Endothelial cell (in vitro differentiated cells): Measurements from ENCODE around the gene PTPRM. TPM values are rescaled to one million over a fixed set of nuclear protein-coding genes. Genes with fewer than 3 reads are reported as not detected.

Source experiments
- DNase-seq: peaks from one replicate; pipeline ENCODE4 v3.0.0; 2021; ENCODE audit warnings: low spot score
- H3K27ac Mint-ChIP-seq: one replicate; pipeline ENCODE4 v1.8.0; 2021; ENCODE audit warnings: mixed read lengths, inconsistent platforms; ENCODE audit not compliant: unreplicated experiment
- H3K27me3 Mint-ChIP-seq: one replicate; pipeline ENCODE4 v1.8.0; 2021; ENCODE audit warnings: mild to moderate bottlenecking, moderate library complexity, mixed read lengths, inconsistent platforms; ENCODE audit not compliant: unreplicated experiment
- H3K36me3 Mint-ChIP-seq: one replicate; pipeline ENCODE4 v1.8.0; 2021; ENCODE audit warnings: mild to moderate bottlenecking, low read depth, mixed read lengths, inconsistent platforms; ENCODE audit not compliant: unreplicated experiment
- H3K4me1 Mint-ChIP-seq: one replicate; pipeline ENCODE4 v1.8.0; 2021; ENCODE audit warnings: mild to moderate bottlenecking, mixed read lengths, inconsistent platforms; ENCODE audit not compliant: unreplicated experiment
- H3K4me3 Mint-ChIP-seq: one replicate; pipeline ENCODE4 v1.8.0; 2021; ENCODE audit warnings: mild to moderate bottlenecking, mixed read lengths, inconsistent platforms; ENCODE audit not compliant: unreplicated experiment
- H3K9me3 Mint-ChIP-seq: one replicate; pipeline ENCODE4 v1.8.0; 2021; ENCODE audit warnings: mixed read lengths, inconsistent platforms; ENCODE audit not compliant: unreplicated experiment
- total RNA-seq: library from RNA; stranded (reverse); fragmentation: NEBNext Ultra II Directional; extraction: Animal tissue kit (Norgen Biotek cat#: 25700); gene quantifications from one replicate; pipeline ENCODE4 v1.2.1, GENCODE V29; 2021; ENCODE audit not compliant: unreplicated experiment
- TF ChIP-seq, protein P1 (sequence below): fragments of 200-600 bp; sonication (generic); IDR thresholded peaks from one replicate; pipeline ENCODE4 v1.5.0; 2021; ENCODE audit warnings: antibody characterized with exemption; ENCODE audit not compliant: unreplicated experiment

The PTPRM gene
- total RNA-seq, 1 donor from 2014 or later = 284 TPM

- Mint-ChIP-seq H3K4me1 (peaks cover 14% of the 10 kb centered on the region), H3K4me3 (no peak overlapping the region), H3K27me3 (peaks cover 4% of the 10 kb centered on the region), H3K36me3 (peaks cover 8% of the 10 kb centered on the region), H3K9me3 (no peaks in the 10 kb centered on the region), H3K27ac (no peak overlapping the region)
- TF ChIP-seq, protein P1, sequence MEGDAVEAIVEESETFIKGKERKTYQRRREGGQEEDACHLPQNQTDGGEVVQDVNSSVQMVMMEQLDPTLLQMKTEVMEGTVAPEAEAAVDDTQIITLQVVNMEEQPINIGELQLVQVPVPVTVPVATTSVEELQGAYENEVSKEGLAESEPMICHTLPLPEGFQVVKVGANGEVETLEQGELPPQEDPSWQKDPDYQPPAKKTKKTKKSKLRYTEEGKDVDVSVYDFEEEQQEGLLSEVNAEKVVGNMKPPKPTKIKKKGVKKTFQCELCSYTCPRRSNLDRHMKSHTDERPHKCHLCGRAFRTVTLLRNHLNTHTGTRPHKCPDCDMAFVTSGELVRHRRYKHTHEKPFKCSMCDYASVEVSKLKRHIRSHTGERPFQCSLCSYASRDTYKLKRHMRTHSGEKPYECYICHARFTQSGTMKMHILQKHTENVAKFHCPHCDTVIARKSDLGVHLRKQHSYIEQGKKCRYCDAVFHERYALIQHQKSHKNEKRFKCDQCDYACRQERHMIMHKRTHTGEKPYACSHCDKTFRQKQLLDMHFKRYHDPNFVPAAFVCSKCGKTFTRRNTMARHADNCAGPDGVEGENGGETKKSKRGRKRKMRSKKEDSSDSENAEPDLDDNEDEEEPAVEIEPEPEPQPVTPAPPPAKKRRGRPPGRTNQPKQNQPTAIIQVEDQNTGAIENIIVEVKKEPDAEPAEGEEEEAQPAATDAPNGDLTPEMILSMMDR = no peak
- no peak for DNase-seq
Measured at GRCh38 chr18:8288472-8289195, 721.5 kb downstream of the PTPRM start.

- no peak overlapping the region for H3K4me3 Mint-ChIP-seq
- no peak overlapping the region for H3K27ac Mint-ChIP-seq
- H3K36me3 Mint-ChIP-seq = peaks cover 19% of the 10 kb centered on the region
- no peak for DNase-seq
- TF ChIP-seq, protein P1 = no peak
- peaks cover 5% of the 10 kb centered on the region for H3K27me3 Mint-ChIP-seq
- peaks cover 19% of the 10 kb centered on the region for H3K4me1 Mint-ChIP-seq
- no peaks in the 10 kb centered on the region for H3K9me3 Mint-ChIP-seq
Measured at GRCh38 chr18:8290435-8290834, 723.3 kb downstream of the PTPRM start.

DNA sequence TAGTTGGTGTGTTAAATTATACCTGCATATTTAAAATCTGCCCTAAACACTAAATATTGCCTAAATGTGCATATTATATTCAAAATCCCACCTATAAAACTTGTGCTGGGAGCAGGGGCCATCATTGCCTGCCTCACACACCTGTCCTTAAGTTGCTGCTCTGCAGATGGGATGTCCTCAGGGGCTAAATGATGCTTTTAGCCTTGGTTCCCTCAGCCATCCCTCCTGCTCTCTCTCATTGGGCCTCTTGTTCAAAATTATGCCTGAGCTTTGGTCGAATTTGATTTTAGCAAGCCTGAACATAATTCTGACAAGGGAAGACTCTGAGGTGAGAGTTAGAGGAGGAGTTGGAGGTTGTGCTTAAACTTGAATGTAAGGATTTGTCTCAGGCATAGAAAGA, 723.8 kb downstream of the PTPRM start:
- Mint-ChIP-seq H3K4me1 (peaks cover 19% of the 10 kb centered on the region), H3K36me3 (peaks cover 16% of the 10 kb centered on the region), H3K27ac (no peak overlapping the region), H3K27me3 (peaks cover 4% of the 10 kb centered on the region), H3K9me3 (no peaks in the 10 kb centered on the region), H3K4me3 (no peak overlapping the region)
- DNase-seq = no peak
- TF ChIP-seq, protein P1 = no peak

GRCh38 chr18:8293184-8293583, 726.1 kb downstream of the PTPRM start:
- peaks cover 2% of the 10 kb centered on the region for H3K27me3 Mint-ChIP-seq
- no peak overlapping the region for H3K4me3 Mint-ChIP-seq
- peaks cover 19% of the 10 kb centered on the region for H3K4me1 Mint-ChIP-seq
- TF ChIP-seq, protein P1 = no peak
- peaks cover 26% of the 10 kb centered on the region for H3K36me3 Mint-ChIP-seq
- H3K27ac Mint-ChIP-seq = no peak overlapping the region
- no peak for DNase-seq
- H3K9me3 Mint-ChIP-seq = no peaks in the 10 kb centered on the region

- peaks cover 5% of the 10 kb centered on the region for H3K4me1 Mint-ChIP-seq
- H3K4me3 Mint-ChIP-seq = no peak overlapping the region
- H3K9me3 Mint-ChIP-seq = no peaks in the 10 kb centered on the region
- peaks cover 2% of the 10 kb centered on the region for H3K27me3 Mint-ChIP-seq
- DNase-seq = no peak
- no peak overlapping the region for H3K27ac Mint-ChIP-seq
- TF ChIP-seq, protein P1 = no peak
- peaks cover 34% of the 10 kb centered on the region for H3K36me3 Mint-ChIP-seq
Measured at GRCh38 chr18:8296886-8297616, 729.9 kb downstream of the PTPRM start.
